Stimulated activated CD8-positive, alpha-beta memory T cell treated with anti-CD3 and anti-CD28 coated beads, Interleukin-15, amount 100 ng/mL, for 24 hours (primary cell): Measurements from ENCODE around the gene ANKRD31.

Experiments
- DNase-seq: peaks from one replicate; pipeline ENCODE4 v3.0.0-alpha.2; 2020; ENCODE audit warnings: low read depth

Gene ANKRD31

DNA sequence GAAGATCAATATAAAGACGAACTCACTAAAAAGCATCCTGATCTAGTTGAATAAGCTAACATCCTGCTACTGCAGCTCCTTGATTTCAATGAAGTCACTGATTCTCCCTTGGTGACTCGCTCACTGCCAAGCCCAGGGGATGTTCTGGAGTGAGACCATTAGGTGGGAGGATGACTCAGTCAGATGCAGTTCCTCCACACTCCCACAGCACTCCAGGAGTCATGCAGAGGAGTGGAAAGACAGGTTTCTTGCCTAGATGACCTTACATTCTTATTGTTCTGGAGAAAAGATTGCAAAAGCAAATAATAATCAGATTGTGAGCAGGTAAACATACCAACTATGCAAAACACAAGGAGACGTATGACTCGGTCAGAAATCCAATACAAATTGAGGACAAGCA is 199.6 kb downstream of the ANKRD31 start:
- no peak for DNase-seq

DNA sequence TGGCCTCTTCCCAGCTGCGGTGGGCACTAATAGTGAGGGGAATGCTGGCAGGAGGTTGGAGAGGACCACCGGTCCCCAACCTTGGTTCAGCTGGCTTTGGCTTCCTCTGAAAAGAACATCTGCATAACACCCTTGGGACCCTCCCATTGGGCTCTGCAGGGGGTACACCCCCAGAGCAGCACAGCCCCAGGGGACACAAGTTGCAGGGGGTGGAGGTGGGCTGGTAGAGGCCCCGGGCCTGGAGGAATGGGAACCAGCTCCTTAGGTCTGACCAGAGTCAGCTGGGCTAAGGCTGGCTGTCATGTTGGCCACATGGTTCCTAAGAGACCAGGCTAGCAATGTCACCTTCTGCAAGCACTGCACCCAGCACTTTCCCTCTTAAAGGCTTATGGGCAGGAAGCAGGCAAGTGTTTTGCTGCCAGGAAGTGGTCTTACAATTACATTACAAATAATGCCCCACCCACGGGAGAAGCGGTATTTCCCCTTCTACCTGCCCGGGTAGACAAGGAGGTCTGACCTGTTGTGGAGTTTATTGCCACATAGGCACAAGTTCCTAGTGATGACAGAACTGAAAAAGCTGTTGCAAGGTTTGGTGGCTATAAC is 202.4 kb downstream of the ANKRD31 start:
- DNase-seq, result no peak

DNA sequence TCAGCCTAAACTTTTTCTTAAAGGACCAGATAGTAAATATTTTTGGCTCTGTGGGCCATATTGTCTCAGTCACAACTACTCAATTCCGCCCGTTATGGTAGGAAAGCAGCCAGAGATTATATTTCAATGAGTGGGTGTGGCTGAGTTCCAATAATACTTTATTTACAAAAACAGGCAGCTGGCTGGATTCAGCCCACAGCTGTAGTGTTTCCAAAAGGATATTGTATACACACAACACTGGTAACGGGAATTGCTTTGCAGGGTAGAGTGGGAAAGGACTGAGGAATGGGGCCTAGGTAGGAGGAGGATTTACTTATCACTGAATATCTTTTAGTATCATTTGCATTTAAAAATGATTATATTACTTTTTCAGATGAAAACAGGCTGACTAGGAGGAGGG is 205.3 kb downstream of the ANKRD31 start:
- DNase-seq, result no peak

DNA sequence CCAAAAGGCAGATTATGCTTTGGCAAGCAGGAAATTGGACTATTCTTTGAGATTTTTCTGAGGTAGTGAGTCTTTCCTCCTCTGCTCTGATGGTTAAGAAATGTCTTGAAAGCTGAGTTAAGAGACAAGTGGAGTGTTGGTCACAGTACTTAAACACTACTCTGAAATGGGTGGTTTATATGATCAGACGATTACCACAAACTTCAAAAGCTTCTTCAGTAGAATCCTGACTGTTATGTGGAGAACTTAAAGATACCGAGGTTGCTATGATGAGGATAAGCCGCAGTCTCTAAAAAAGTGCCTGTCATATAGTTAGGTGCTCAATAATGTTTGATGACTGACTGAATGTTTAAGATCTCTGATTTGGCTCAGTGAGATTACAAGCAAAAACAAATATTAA is 208.6 kb downstream of the ANKRD31 start:
- no peak for DNase-seq

DNA sequence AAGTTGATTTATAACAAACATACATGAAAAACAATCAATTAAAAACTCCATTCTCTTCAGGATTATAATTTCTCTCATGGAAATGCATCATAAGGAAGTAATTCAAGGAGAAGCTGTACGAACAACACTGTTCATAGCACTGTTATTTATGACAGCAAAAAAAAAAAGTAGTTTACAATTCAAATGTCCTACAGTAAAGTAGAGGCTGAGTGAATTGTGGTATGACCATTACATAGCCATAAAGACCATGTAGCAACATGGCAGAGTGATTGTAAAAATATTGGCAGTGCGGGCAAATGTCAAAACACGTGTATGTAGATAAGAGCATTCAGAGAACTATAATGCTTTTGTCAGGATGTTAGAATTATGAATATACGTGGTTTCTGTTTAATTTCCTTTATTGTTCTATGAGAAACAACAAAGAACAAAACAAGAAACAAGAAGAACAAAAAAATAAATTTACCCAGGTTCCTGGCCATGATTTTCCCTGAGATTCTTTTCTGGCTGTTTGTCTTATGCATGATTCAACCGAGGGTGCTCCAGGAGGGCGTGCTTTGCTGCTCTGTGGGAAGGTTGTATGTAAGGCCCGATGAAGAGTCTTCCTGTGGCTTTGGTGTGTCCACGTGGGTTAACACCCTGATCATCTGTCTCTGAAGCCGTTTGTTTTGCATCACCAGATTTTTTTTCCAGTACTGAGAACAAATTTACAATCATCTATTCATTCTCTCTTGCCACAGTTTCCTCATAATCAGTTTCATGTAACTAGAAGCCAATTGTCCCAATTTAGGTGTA is 213.1 kb downstream of the ANKRD31 start:
- DNase-seq, result no peak

DNA sequence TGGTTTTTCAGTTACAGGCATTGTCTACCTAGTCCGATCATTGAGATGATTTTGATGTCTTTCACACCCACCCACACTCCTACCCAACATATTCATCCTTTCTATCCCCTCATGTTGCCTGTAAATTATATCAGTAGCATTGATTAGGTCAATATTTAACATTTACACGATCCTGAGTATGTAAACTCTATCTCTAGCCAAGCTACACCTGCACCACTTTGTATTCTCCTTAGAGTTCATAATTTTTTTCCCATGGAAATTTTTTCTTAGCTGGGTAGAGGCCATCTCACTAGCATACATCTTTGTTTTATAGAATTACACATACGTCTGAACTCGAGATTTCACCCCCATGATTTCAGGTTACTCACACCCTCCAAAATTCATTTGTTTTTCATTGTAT is 214.9 kb downstream of the ANKRD31 start:
- DNase-seq, result no peak

DNA sequence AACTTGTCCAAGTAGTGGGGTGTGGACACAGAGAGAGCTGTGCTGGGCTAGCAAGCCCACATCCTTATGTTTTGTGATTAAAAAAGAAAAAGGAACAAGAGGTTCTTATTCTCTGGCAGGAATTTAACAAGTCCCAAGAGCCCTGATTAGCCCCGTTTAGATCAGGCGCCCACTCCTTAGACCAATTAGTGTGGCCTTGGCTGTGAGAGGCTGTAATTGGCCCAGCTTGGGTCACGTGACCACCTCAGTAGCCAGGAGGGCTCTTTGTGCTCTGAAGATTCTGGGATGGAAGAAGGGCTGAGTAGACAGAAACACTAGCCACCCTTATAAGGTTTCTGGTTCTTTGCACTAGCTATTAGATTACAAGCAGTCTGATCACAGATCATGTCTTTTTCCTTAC is 215.5 kb downstream of the ANKRD31 start:
- no peak for DNase-seq

DNA sequence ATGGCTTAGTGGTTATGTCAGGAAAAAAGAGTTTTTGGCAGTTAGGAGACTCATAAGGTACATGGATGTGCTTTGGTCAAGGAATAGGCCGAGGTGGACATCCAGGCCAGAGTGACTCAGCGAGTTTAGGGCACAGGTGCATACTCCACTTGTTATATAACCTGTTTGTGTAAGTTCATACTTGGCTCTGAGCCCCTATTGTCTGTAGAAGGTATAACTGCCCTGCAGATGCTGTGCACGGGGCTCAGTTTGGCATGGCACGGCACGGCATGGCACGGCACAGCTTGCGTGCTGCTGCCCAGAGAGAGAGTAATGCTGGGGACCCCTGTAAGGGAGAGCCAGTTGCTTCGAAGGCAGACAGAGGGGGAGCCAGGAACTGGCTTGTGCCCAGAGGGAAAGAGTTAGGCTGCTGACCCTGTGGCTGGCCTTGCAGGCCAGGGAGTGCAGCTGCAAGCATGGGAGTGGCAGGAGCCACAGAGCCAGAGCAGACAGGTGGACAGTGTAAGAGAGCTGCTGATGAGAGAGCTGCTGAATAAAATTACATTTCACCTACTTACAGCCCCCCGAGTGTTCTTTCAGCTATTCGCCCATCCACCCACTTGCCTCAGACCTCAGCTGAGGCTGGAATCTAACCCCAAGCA is 216.5 kb downstream of the ANKRD31 start:
- DNase-seq, result no peak

DNA sequence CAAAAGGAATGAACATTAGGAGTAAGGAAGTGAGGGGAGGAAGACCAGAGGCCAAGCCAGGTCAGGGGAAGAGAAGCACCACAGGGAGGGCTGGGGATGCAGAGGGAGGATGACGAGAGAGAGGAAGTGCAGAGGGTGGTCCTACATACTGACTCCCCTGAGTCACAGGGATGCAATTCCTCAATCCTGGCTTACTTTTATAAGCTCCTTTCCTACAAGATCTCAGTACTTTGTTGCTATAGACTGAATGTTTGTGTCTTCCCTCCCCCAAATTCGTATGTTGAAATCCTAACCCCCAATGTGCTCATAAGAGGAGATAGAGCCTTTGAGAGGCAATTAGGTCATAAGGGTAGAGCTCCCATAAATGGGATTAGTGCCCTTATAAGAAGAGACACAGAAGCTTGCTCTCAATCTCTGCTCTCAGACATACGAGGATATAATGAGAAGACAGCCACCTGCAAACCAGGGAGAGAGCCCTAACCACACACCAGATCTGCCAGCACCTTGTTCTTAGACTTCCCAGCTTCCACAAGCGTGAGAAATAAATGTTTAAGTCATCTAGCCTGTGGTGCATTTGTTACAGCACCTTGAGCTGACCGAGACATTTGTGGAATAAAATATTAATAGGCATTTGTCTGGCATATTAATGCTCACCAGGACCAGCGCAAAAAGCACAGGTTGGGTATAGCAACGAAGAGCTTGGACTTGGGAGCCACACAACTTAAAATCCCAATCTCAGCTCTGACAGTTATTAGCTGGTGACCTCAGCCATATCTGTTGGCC is 217.7 kb downstream of the ANKRD31 start:
- DNase-seq, result no peak
